GM19351 (cell line): ENCODE data around the gene HSD3B7.
"Not testable (repeated sequence)": the region's sequence is repeated elsewhere in the genome, so short reads cannot be mapped to it uniquely, and the experiment has no call there.

Experiments used
- ATAC-seq: cut with Tn5 transposase; IDR thresholded peaks from one replicate; pipeline ENCODE4 v1.9.1; 2021; ENCODE audit warnings: mild to moderate bottlenecking, moderate library complexity; ENCODE audit not compliant: unreplicated experiment

HSD3B7 gene

DNA sequence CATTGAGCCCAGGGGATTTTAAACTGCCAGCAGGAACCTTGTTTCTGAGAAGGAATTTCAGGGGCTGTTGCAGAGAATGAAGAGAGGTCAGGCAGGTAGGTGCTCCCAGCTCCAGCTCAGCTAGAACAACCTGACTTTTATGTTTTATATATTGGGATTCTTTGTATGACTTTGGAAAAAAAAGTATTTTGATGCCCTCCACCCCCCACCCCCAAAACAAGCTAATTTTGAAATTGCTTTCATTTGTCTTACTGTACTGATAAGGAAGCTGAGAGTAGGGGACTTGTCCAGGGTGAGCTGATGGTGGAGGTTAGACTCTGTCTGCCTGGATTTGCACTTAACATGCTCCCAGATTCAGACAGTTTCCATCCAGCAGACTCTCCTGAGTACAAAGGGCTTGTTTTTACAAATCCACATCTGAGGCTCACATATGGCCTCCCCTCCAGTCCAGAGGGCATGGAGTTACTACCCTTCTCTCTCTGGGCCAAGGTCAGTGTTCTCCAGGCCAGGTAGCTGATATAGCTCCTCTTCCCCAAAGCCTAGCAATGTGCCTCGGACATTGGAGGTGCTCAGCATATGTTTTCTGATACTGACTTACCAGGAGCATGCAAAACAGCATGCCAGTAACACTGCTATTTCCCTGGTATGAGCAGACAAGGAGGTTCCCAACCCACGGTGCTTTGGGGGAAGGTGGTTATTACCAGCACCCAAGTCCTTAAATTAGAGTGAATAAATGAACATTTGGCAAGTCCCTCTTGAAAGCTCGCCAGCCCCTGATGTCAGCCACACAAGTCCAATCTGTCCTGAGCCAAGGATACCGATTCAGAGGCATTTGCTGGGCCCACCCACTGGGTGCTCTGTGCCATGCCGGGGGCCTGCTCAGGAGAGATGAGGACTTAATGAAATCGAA lies 14.1 kb downstream of the HSD3B7 start:
- no peak for ATAC-seq

DNA sequence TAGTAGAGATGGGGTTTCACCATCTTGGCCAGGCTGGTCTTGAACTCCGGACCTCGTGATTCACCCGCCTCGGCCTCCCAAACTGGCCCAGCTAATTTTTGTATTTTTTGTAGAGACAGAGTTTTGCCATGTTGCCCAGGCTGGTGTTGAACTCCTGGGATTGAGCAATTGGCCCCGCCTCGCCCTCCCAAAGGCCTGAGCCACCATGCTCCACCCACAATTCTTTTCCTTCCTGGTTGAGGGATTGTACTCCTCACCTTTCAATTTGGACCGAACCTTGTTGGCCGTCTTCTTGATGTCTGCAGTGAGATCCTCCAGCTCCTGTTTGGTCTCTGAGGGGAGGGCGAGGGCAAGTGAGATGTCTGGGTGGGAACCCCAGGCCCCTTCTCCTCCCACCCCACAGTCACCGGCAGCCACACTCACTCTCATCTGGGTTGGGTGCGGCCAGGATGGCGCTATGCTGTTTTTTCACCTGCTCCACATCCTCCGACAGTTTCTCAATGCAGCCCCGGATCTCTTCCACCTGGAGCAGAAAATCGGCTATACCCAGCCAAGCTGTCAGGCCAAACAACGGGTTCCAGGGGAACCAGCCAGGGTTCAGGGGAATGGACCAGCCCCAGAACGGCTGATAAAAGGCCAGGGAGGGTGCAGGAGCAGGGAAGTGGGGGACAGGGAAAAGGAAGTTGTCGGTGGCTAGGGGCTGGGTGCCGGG lies 15.8 kb downstream of the HSD3B7 start:
- ATAC-seq = no peak

DNA sequence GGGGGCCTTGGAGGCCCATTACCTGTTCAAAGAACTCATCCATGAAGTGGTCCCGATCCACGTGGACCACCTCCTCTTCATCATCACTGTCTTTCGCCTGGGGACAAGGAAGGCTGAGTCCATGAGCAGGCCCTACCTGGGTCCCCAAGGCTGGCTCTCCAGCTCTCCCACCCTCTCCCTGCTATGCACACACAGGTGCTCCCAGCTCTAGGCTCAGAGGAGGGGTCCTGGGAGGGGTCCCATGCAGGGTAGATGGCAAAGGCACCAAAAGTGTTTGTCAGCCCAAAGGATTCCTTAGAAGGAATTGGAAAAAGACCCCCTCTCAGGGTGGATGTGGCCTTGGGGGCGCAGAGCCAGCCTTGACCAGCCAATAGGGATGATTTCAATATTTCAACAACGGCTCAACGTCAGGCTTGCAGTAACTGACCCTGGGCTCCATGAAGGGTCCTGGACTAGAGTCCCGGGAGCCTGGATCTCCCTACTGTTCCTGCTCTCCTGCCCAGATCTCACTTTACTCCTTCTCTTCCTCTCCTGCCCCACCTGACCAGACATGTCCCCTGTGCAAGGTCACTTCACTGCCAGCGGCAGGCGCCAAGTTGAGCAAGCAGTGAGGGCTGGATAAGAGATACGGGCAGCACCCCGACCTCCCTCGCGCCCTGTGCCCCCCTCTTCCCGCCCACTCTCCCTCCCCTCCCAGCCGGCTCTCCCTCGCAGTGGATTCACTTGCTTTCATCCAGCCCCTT lies 16.7 kb downstream of the HSD3B7 start:
- ATAC-seq = no peak

DNA sequence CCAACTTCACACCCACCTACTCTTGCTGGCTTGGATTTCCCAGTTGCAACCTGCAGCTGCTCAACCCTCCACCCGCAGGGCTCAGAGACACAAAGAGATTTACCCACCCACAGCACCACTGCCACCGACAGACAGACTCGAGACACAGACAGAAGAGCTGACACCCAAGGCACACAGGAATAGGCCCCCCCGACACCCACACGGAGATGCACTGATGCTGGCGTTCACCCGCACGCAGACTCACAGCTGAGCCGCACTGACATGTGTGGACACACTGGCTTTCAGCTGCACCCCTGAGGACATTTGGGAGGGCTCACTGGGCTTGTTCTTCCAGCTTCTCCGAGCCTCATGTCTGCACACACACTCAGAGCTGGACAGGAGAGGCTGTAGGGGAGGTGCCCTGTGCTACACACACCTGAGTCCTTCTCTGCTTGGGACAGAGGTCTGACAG lies 17.3 kb downstream of the HSD3B7 start:
- no peak for ATAC-seq

DNA sequence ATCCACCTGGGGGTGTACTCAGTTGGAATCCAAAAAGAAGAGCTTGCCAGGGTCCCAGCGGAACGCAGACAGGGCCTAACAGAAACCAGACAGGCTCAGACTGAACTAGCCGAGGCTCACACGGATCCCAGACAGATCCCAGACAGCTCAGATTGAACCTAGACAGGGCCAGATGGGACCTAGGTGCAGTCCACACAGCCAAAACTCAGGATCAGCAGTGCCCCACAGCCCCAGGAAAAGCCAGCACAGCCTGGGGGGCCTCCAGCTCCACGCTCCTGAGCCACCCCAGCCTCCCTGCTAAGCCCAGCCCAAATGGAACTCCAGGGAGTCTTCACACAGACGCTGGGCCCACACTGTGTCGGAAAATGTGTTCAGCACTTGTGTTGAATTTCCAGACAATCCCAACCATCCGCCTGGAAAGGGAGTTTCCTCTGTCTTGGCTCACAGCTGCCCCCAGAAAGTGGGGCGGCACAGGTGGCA lies 17.9 kb downstream of the HSD3B7 start:
- no peak for ATAC-seq

DNA sequence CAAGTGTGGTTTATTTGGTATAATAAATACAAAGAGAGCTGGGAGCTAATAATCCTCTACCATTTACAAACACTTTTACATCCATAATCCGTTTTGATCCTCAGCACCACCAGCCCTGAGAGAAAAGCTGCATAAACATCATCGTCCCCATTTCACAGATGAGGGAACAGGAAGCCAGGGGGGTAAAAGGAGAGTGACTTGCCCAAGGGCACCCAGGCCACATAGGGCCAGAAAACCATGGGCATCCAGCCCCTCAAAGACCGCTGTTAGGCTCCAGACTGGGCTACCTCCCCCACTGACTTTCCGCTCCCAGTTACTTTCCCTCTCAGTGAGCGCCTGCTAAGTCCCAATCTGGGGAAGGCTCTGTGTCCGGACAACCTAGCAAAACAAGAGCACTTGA lies 18.7 kb downstream of the HSD3B7 start:
- no peak for ATAC-seq

DNA sequence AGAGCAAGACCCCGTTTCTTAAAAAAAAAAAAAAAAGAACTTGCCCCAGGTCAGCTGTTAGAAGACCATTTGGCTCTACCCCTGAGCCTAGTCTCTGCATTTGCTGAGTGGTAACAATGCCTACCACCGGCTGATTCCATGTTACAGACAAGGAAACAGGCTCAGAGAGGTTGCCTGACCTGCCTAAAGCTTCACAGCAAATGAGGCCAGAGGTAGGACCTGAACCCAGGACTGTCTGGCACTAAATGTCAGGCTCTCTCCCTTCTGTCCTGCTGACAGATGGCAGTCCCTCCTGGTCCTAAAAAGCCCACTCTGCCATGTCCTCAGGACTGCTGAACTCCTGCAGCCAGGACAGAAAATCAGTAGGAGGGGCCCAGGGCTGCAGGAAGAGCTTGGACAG lies 19.7 kb downstream of the HSD3B7 start:
- no peak for ATAC-seq

DNA sequence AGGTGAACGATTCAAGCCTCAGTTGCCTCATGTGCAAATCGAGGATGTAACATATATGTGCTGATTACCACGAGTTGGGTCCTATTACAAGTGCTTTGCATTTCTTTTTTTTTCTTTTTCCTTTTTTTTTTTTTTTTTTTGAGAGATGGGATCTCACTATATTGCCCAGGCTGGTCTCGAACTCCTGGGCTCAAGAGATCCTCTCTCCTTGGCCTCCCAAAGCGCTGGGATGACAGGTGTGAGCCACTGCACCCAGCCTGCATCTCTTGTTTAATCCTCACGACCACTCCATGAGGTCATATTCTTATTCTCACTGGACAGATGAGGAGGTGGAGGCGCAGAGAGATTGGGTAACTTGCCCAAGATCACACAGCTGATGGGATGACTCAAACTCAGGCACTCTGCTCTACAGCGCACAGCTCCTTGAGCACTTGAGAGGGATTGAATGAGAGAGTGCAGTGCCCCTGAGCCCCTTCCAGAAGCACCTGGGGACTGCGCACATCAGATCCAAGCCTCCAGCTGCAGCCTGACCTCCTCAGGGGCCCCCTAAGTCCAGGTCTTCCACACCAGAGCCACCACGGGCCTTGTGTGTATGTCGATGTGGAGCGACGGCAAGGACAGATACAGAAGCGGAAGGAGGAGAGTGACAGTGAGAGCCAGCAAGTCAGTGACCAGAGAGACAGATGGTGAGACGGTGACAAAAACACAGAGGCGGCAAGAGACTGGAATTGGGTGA lies 20.5 kb downstream of the HSD3B7 start:
- no peak for ATAC-seq

DNA sequence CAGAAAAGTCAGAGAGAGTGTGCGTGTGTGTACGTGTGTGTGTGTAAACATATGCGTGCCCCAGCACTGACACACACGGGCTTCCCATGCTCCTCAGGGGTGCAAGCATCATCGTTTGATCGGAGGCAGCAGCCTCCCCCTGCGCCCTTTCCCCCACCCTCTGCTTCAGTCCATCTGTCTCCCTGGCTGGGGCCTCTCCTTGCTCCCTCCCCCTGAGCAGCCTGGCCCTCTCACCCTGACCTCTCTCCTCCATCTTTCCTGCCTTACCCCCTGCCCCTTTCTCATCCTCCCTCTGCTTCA lies 21.0 kb downstream of the HSD3B7 start:
- no peak for ATAC-seq

DNA sequence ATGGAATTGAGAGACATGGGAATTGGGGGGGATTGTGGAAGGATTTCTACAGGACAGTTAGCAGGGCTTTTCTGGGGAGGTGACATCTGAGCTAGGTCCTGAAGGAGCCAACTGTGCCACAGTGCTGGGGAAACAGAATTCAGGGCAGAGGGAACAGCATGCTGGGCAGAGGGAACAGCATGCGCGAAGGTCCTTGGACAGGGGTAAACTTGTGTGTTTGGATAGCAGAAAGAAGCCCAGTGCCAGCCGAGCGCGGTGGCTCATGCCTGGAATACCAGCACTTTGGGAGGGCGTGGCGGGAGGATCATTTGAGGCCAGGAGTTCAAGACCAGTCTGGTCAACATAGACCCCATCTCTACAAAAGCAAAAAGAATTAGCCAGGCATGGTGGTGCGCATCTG lies 21.6 kb downstream of the HSD3B7 start:
- no peak for ATAC-seq

DNA sequence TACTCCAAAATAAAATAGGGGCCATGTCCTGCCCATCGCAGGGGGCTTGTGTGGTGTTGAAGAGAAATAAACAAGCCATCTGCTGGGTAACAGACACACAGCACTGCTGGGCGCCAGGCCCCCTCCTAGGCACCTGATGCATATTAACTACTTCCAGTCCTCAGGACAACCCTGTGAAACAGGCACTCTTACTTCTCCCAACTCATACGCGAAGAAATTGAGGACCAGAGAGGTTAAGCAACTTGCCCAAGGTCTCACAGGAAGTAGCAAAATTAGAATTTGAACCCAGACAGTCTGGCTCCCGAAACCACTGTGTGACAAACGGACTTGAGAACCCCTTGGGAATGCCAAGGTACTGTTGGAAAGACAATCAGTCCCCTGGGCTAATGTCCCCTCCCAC lies 22.7 kb downstream of the HSD3B7 start:
- no peak for ATAC-seq

DNA sequence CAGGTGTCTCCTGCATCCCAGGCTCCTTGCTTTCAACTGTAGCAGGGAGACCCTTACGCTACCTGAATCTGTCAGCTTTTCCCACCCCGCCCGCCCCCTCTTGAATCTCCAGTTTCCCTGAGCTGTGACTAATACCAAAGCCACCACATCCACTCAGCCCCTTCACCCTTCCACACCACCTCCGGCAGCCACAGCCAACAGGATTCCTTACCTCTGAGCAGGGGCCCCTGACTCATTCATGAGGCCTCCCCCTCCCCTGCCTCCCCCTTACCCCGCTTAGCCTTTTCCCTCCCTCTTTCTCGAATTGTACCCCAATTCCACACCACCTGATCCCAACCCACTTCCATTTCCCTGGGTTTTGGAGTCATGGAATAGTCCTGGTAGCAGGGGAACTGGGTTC lies 23.1 kb downstream of the HSD3B7 start:
- ATAC-seq = no peak

DNA sequence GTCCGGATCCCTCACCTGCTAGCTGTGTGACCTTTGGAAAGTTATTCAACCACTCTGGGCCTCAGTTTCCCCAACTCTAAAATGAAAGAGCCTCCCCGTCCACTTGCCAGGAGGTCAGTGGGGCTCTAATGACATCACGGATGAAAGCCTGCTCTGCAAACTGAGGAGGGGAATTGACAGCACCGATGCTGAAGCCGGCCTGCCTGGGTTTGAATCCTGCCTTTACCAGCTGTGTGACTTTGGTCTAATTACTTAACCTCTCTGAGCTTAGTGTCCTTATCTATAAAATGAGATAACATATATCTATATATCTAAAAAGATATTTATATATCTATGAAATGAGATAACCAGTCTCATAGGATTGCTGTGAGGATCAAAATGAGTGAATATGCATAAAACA lies 23.5 kb downstream of the HSD3B7 start:
- ATAC-seq = no peak

DNA sequence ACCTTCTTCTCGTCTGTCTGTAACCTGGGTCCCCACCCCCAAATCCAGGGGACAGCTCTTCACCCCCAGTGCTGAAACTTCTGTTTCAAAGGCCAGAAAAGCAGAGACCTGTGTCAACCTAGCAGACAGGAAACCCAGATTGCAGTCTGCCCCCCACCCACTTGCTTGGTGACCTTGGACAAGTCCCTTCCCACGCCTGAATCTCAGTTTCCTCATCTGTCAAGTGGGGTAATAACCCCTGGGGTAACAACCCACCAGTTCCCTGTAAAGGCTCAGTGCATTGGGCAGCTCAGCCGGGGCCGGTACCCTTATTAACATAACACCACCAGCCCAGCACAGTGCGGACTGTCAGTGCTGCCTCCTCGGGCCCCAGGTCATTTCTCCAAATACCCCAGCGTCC lies 24.1 kb downstream of the HSD3B7 start:
- no peak for ATAC-seq

DNA sequence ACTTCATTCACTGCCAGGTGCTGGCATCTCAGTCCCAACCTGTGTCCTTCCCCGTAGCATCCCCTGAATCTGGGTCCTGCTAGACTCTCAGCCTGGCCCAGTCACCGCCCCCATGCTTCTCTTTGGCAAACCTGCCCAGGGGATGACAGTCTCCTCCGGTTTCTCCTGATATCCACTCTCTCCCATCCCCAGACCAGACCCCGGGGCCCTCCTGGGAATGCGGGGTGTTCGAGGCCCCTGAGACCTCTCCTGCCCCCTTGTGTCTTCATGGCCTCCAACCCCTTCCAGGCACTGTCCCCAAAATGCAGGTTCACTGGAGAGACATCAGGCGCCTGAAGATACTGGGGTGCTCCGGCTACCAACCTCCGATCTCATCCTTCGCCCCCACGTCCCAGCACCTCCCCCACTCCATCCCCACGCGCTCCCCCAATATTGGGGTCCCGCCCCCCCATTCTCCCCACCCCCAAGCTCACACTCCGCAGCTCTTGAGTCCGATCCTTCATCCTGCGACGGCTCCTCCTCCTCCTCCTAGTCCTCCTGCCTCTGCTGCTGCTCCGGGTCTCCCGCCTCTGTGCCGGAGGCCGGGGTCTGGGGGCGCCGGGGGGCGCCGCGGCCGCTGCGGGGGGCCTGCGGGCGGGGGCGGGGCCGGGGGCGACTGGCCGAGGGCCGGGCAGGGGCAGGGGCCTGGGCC lies 25.0 kb downstream of the HSD3B7 start:
- ATAC-seq = no peak

DNA sequence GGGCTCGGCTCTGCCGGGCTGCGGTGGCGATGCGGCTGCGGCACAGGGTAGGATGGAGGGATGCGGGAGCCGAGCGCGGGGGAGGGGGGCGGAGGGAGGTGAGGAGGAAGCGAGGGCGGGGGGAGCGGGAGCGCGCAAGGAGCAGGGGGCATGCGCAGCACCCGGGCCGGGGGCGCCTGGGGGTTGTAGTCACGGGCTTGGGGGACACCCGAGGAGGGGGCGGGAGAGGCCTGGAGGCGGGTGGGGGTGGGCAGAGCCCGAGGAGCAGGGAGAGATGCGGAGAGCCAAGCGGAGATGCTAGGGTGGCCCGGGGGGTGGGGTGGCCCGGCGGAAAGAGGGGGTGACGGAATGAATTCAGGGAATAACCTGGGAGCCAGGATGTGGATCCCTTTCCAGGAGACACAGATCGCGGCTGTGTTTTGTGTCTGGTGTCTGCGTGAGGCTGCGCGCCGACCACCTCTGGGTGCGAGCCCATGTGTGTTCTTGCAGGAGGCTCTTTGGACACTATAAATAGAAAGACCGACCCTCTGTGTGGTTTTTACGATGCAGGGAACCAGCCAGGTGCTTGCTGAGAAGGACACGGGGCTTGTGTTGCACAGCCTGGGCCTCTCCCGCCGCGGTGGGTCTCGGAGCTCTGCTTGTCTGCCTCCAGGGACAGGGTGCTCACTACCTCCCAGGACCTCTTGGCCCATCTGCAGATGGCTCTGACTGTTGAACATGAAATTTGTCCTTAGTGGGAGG lies 25.7 kb downstream of the HSD3B7 start, which contains the start of gene STX1B:
STX1B (minus strand) TSS at position 54 of the 741 bp plus-strand sequence. CDS start 242 bp downstream, outside the sequence.
- no peak for ATAC-seq

DNA sequence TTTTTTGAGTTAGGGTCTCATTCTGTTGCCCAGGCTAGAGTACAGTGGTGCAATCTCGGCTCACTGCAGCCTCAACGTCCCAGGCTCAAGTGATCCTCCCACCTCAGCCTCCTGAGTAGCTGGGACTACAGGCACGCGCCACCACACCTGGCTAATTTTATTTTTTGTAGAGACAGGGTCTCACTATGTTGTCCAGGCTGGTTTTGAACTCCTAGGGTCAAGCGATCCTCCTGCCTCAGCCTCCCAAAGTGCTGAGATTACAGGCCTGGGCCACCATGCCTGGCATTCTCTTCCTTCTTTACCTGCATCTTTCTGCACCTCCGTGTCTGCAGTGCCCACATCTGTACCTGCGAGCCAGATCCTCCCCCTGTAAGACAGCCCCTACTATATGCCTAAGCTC lies 26.8 kb downstream of the HSD3B7 start:
- ATAC-seq = not testable (repeated sequence)

DNA sequence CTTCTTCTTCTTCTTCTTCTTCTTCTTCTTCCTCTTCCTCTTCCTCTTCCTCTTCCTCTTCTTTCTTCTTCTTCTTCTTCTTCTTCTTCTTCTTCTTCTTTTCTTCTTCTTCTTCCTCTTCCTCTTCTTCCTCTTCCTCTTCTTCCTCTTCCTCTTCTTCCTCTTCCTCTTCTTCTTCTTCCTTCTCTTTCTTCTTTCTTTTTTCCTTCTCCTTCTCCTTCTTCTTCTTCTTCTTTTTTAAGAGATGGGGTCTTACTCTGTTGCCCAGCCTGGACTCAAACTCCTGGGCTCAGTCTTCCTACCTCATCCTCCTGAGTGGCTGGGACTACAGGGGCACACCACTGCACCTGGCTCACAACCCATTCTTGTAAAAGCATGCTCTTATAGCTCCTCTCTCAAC lies 28.3 kb downstream of the HSD3B7 start:
- ATAC-seq = not testable (repeated sequence)

DNA sequence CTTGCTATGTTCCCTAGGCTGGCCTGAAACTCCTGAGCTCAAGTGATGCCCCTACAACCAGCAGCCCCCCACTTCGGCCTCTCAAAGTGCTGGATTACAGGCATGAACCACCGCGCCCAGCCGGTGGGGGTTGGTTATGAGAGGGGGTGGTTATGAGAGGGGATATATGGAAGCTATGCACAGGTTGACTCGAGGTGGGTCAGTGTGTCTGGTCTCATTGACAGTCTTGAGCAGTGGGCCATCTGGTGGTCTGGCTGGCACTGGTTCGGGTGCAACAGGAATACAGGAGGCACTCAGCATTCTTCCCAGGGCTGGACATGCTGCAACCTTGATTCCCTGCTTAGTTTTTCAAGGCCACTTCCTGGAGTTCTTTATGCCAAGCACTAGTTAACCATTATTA lies 31.0 kb downstream of the HSD3B7 start:
- ATAC-seq = no peak
